Loucy (cell line): ENCODE results near the gene FBXO9.

ENCODE experiments used
- H2AFZ ChIP-seq: fragments of 200-600 bp; sonication (generic); 2 replicates; pipeline ENCODE4 v1.6.0; 2016; ENCODE audit warnings: antibody characterized with exemption, mild to moderate bottlenecking, low read length, moderate library complexity
- H3F3A ChIP-seq: fragments of 200-600 bp; 2 replicates; pipeline ENCODE4 v1.6.0; 2016; ENCODE audit warnings: antibody characterized with exemption, low read depth, mild to moderate bottlenecking
- H3K27me3 ChIP-seq: fragments of 200-600 bp; sonication (generic); 2 replicates; pipeline ENCODE4 v1.6.1; 2014; ENCODE audit warnings: low read length, mild to moderate bottlenecking; ENCODE audit not compliant: insufficient read depth, poor library complexity, severe bottlenecking
- H3K36me3 ChIP-seq: fragments of 200-600 bp; sonication (generic); 2 replicates; pipeline ENCODE4 v1.6.1; 2016; ENCODE audit warnings: low read length; ENCODE audit not compliant: insufficient read depth
- H3K4me1 ChIP-seq: fragments of 200-600 bp; sonication (generic); 2 replicates; pipeline ENCODE4 v1.5.1; 2014; ENCODE audit warnings: low read length, mild to moderate bottlenecking; ENCODE audit not compliant: insufficient read depth, poor library complexity, severe bottlenecking
- H3K4me2 ChIP-seq: fragments of 200-600 bp; sonication (generic); 2 replicates; pipeline ENCODE4 v1.6.0; 2014; ENCODE audit warnings: antibody characterized with exemption, low read length, low read depth, mild to moderate bottlenecking; ENCODE audit not compliant: poor library complexity, severe bottlenecking
- H3K4me3 ChIP-seq: fragments of 200-600 bp; sonication (generic); 2 replicates; pipeline ENCODE4 v1.5.1; 2014; ENCODE audit warnings: low read length, mild to moderate bottlenecking, mixed read lengths; ENCODE audit not compliant: poor library complexity, severe bottlenecking
- H3K79me2 ChIP-seq: fragments of 200-600 bp; sonication (generic); 2 replicates; pipeline ENCODE4 v1.6.1; 2014; ENCODE audit warnings: low read length; ENCODE audit not compliant: insufficient read depth
- H3K9ac ChIP-seq: fragments of 200-600 bp; sonication (generic); 2 replicates; pipeline ENCODE4 v1.6.0; 2014; ENCODE audit warnings: mild to moderate bottlenecking, low read depth, low read length, moderate library complexity; ENCODE audit not compliant: poor library complexity, severe bottlenecking
- H3K9me2 ChIP-seq: fragments of 200-600 bp; sonication (generic); replicated peaks from 2 replicates; pipeline ENCODE4 v1.6.1; 2016; ENCODE audit warnings: low read depth, low read length, mixed read lengths
- H3K9me3 ChIP-seq: fragments of 200-600 bp; sonication (generic); 2 replicates; pipeline ENCODE4 v1.6.1; 2014; ENCODE audit warnings: mild to moderate bottlenecking, antibody characterized with exemption, low read length, low read depth; ENCODE audit not compliant: insufficient read depth
- H4K20me1 ChIP-seq: fragments of 200-600 bp; sonication (generic); 2 replicates; pipeline ENCODE4 v1.6.0; 2014; ENCODE audit warnings: antibody characterized with exemption, low read length, mild to moderate bottlenecking; ENCODE audit not compliant: insufficient read depth, poor library complexity, severe bottlenecking
- CTCF ChIP-seq: fragments of 200-600 bp; sonication (generic); conservative IDR thresholded peaks from 2 replicates; pipeline ENCODE4 v1.5.1; 2014; ENCODE audit warnings: mild to moderate bottlenecking, antibody characterized with exemption, low read length
- EZH2phosphoT487 ChIP-seq: fragments of 200-600 bp; IDR thresholded peaks from 2 replicates; pipeline ENCODE4 v1.6.1; 2018; ENCODE audit warnings: antibody characterized with exemption, mild to moderate bottlenecking, moderate library complexity, borderline replicate concordance

FBXO9 gene

GRCh38 chr6:53113742-53114141, 48.5 kb downstream of the FBXO9 start:
- Histone ChIP-seq H3K36me3 (no peaks in the 10 kb centered on the region), H3K4me2 (no peak overlapping the region), H3K4me1 (peaks cover 18% of the 10 kb centered on the region)

GRCh38 chr6:53115113-53115512, 49.9 kb downstream of the FBXO9 start:
- H3F3A ChIP-seq = no peaks in the 10 kb centered on the region
- no peak overlapping the region for H2AFZ ChIP-seq
- H3K27me3 ChIP-seq = no peaks in the 10 kb centered on the region
- no peaks in the 10 kb centered on the region for H3K9me3 ChIP-seq
- TF ChIP-seq EZH2phosphoT487 = no peak
- no peak for TF ChIP-seq CTCF
- no peak overlapping the region for H3K9ac ChIP-seq
- peaks cover 9% of the 10 kb centered on the region for H3K4me1 ChIP-seq
- H3K79me2 ChIP-seq = no peaks in the 10 kb centered on the region
- no peak overlapping the region for H3K4me3 ChIP-seq
- H3K4me2 ChIP-seq = no peak overlapping the region
- H3K9me2 ChIP-seq = no peaks in the 10 kb centered on the region
- H3K36me3 ChIP-seq = no peaks in the 10 kb centered on the region
- H4K20me1 ChIP-seq = no peaks in the 10 kb centered on the region

More at GRCh38 chr6:53113742-53114141, 48.5 kb downstream of the FBXO9 start:
- no peaks in the 10 kb centered on the region for H3K79me2 ChIP-seq
- no peaks in the 10 kb centered on the region for H3K9me3 ChIP-seq
- H3K9me2 ChIP-seq = no peaks in the 10 kb centered on the region
- no peaks in the 10 kb centered on the region for H3K27me3 ChIP-seq
- no peaks in the 10 kb centered on the region for H4K20me1 ChIP-seq
- H3F3A ChIP-seq = no peaks in the 10 kb centered on the region
- TF ChIP-seq CTCF (no peak), EZH2phosphoT487 (no peak)
- H3K9ac ChIP-seq = no peak overlapping the region
- no peak overlapping the region for H3K4me3 ChIP-seq
- H2AFZ ChIP-seq = no peak overlapping the region

GRCh38 chr6:53115741-53116140, 50.5 kb downstream of the FBXO9 start:
- H3K9me2 ChIP-seq = no peaks in the 10 kb centered on the region
- no peak for TF ChIP-seq CTCF
- TF ChIP-seq EZH2phosphoT487 = no peak
- no peak overlapping the region for H3K4me2 ChIP-seq
- H3K4me1 ChIP-seq = peaks cover 7% of the 10 kb centered on the region
- no peaks in the 10 kb centered on the region for H4K20me1 ChIP-seq
- no peaks in the 10 kb centered on the region for H3K9me3 ChIP-seq
- H3K4me3 ChIP-seq = no peak overlapping the region
- H3F3A ChIP-seq = no peaks in the 10 kb centered on the region
- H2AFZ ChIP-seq = no peak overlapping the region
- H3K27me3 ChIP-seq = no peaks in the 10 kb centered on the region
- H3K79me2 ChIP-seq = no peaks in the 10 kb centered on the region
- no peak overlapping the region for H3K9ac ChIP-seq
- no peaks in the 10 kb centered on the region for H3K36me3 ChIP-seq
